Thymus (tissue), 11 donors: ENCODE data around the gene CASK. TPM values are rescaled to one million over a fixed set of nuclear protein-coding genes. Genes with fewer than 3 reads are reported as not detected.

Experiments used
- DNase-seq, 9 donors: peaks; one replicate each; pipeline ENCODE4 v3.0.0-alpha.2; 2013; ENCODE audit warnings: low spot score in 9 of 9, low read depth in 6 of 9, missing footprints in 1 of 9
- H3K27ac ChIP-seq, 2 donors: one replicate each; pipeline ENCODE4 v1.5.1; 2013; ENCODE audit warnings: control low read depth in 1 of 2, low read depth in 1 of 2, low read length in 1 of 2, mild to moderate bottlenecking in 1 of 2, moderate library complexity in 1 of 2
- H3K27me3 ChIP-seq, 2 donors: one replicate each; pipeline ENCODE4 v1.5.1; 2013; ENCODE audit warnings: low read length in 1 of 2; ENCODE audit not compliant: control insufficient read depth in 2 of 2, insufficient read depth in 1 of 2
- H3K36me3 ChIP-seq, 2 donors: one replicate each; pipeline ENCODE4 v1.5.1; 2013; ENCODE audit warnings: low read length in 1 of 2, mild to moderate bottlenecking in 1 of 2, moderate library complexity in 1 of 2; ENCODE audit not compliant: control insufficient read depth in 2 of 2, insufficient read depth in 2 of 2
- H3K4me1 ChIP-seq, 2 donors: one replicate each; pipeline ENCODE4 v1.5.1; 2013; ENCODE audit warnings: low read length in 2 of 2; ENCODE audit not compliant: control insufficient read depth in 2 of 2, insufficient read depth in 2 of 2
- H3K4me3 ChIP-seq, 2 donors: one replicate each; pipeline ENCODE4 v1.5.1; 2013; ENCODE audit warnings: low read length in 2 of 2, control low read depth in 1 of 2, mild to moderate bottlenecking in 1 of 2
- H3K9me3 ChIP-seq, 2 donors: one replicate each; pipeline ENCODE4 v1.5.1; 2013; ENCODE audit warnings: low read length in 1 of 2, mild to moderate bottlenecking in 1 of 2; ENCODE audit not compliant: control insufficient read depth in 2 of 2, insufficient read depth in 1 of 2
- WGBS: extraction: QIAGEN DNeasy Blood & Tissue Kit; methylation state at CpG from one replicate; pipeline ENCODE4 v1.1.7; 2013; 5-methylcytosine and 5-hydroxymethylcytosine counted together
- polyA plus RNA-seq: library from polyadenylated mRNA; stranded (reverse); fragments of 200-250 nt; gene quantifications from one replicate; pipeline ENCODE4 v1.2.3, GENCODE V29; 2013
- total RNA-seq: library from RNA; stranded (reverse); fragments of 120-200 nt; gene quantifications from one replicate; pipeline ENCODE4 v1.2.4, GENCODE V29; 2013
- donor health status: healthy.

The CASK gene
- total and polyA plus RNA-seq, 2 donors = 15.7 to 21.0 TPM

GRCh38 chrX:41827886-41828285 lies 95.5 kb downstream of the CASK start:
- no peak overlapping the region for H3K4me3 ChIP-seq
- no peaks in the 10 kb centered on the region for H3K36me3 ChIP-seq
- H3K27ac ChIP-seq = no peak overlapping the region
- H3K9me3 ChIP-seq = no peaks in the 10 kb centered on the region
- H3K27me3 ChIP-seq = no peaks in the 10 kb centered on the region
- peaks cover 2 to 3% of the 10 kb centered on the region in 2 donors for H3K4me1 ChIP-seq
- DNase-seq = no peak

GRCh38 chrX:41825796-41826195 lies 97.6 kb downstream of the CASK start:
- H3K4me1 ChIP-seq = peaks cover 0 to 4% of the 10 kb centered on the region in 2 donors
- no peak overlapping the region for H3K4me3 ChIP-seq
- WGBS = 97% methylated on average over 2 of the region's 2 CpGs
- no peak overlapping the region for H3K27ac ChIP-seq
- H3K9me3 ChIP-seq = no peaks in the 10 kb centered on the region
- no peak for DNase-seq
- no peaks in the 10 kb centered on the region for H3K27me3 ChIP-seq
- no peaks in the 10 kb centered on the region for H3K36me3 ChIP-seq

DNA sequence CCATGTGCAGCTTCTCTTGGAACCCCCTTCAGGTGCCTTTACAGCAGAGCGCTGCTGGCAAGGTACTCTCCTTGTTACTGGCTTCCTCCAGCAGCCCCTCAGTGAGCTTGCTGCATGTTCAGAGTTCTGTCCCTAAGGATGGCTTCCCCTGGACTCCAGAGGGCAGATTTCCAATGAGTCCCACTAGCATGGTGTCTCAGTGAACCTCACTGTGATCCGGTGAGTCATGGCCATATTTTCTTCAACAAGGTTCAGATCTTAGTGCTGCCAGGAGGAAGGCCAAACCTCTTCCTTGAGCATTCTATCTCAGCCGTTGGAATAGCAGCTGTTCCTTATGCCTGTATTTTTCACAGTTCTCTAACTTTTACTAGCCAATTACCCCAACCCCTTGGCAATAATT lies 98.8 kb downstream of the CASK start:
- DNase-seq = no peak
- Histone ChIP-seq H3K4me3 (no peak overlapping the region), H3K36me3 (no peaks in the 10 kb centered on the region), H3K27ac (no peak overlapping the region), H3K9me3 (no peaks in the 10 kb centered on the region), H3K4me1 (peaks cover 0 to 4% of the 10 kb centered on the region in 2 donors), H3K27me3 (no peaks in the 10 kb centered on the region)
- WGBS = 93% methylated on average over 3 of the region's 3 CpGs

DNA sequence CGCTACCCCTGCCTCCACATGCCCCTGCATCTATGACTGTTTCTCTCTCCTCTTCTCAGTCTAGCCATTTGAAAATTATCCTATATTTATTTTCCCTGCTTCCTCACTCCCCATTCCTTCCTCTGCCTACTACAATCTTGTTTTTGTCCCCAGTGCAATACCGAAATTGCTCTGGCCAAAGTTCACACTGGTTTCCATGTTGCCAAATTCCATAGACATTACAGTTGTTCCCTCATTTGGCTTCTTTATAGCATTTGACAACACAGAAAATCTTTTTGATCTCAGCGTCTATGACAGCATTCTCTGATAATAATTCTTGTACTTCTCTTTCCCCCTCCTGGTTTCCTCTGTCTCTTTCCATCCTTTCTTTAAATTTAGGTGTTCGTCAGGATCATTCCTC lies 100.0 kb downstream of the CASK start:
- no peaks in the 10 kb centered on the region for H3K9me3 ChIP-seq
- H3K27ac ChIP-seq = no peak overlapping the region
- no peak for DNase-seq
- WGBS = 96% methylated on average over 4 of the region's 4 CpGs
- H3K36me3 ChIP-seq = no peaks in the 10 kb centered on the region
- no peak overlapping the region for H3K4me3 ChIP-seq
- H3K4me1 ChIP-seq = peaks cover 0 to 4% of the 10 kb centered on the region in 2 donors
- H3K27me3 ChIP-seq = no peaks in the 10 kb centered on the region

DNA sequence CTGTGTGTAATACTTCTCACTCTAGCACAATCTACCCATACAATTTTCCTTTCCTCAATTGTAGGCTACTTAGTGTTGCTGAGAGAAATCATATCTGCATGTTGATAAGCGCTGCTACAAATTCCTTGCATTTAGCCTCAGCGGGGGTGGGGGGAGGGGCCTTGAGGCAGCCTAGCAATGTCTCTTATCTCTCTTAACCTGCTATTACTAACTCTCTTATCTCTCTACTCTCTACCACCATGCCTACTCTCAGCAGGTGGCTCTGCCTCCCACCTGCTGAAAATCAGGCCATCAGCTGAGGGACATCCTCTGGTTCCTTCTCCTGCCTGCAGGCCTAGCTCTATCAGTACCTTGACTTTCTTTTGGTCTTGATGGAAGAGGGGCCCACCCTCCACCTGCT lies 100.5 kb downstream of the CASK start:
- Histone ChIP-seq H3K27me3 (no peaks in the 10 kb centered on the region), H3K4me1 (peaks cover 0 to 4% of the 10 kb centered on the region in 2 donors), H3K27ac (no peak overlapping the region), H3K36me3 (no peaks in the 10 kb centered on the region), H3K4me3 (no peak overlapping the region), H3K9me3 (no peaks in the 10 kb centered on the region)
- peak in 4 of 9 donors; percentile 2 to 11 (median 8) for DNase-seq
- WGBS = 100% methylated on average over 2 of the region's 2 CpGs

DNA sequence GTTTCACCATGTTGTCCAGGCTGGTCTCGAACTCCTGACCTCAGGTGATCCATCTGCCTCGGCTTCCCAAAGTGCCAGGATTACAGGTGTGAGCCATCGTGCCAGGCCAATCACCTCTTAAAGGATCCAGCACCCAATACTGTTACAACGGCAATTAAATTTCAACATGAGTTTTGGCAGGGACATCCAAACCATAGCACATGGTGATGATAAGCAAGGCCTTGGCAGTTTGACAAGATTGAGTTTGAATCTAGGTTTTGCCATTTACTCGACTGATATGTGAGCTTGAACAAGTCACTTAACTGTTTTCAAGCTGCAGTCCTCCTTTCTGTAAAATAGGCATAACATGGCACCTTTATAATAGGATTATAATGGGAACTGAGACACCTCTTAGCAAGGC lies 115.3 kb downstream of the CASK start:
- H3K4me3 ChIP-seq = no peak overlapping the region
- H3K36me3 ChIP-seq = no peaks in the 10 kb centered on the region
- over 99% methylated on average over 5 of the region's 5 CpGs for WGBS
- DNase-seq = no peak
- H3K9me3 ChIP-seq = peaks cover 0 to 11% of the 10 kb centered on the region in 2 donors
- H3K4me1 ChIP-seq = no peaks in the 10 kb centered on the region
- H3K27ac ChIP-seq = no peak overlapping the region
- H3K27me3 ChIP-seq = no peaks in the 10 kb centered on the region

DNA sequence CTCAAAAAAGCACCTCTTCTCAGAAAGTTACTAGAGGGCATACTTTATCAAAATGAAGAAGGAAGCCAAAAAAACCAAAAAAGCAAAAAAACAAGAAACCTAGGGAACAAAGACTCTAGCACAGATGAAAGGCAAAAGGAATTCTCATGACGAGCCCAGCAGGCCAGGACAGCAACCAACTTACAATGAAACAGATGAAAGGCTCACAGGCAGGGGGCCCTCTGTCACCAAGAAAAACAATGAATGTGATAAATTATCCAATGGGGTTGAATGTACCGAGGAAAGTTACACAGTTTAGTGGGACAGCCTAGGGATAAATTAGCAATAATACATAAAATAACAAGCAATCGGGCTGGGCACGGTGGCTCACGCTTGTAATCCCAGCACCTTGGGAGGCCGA lies 120.4 kb downstream of the CASK start:
- H3K27me3 ChIP-seq = no peaks in the 10 kb centered on the region
- DNase-seq = no peak
- H3K27ac ChIP-seq = no peak overlapping the region
- H3K4me3 ChIP-seq = no peak overlapping the region
- peaks cover 0 to 8% of the 10 kb centered on the region in 2 donors for H3K4me1 ChIP-seq
- 83% methylated on average over 6 of the region's 6 CpGs for WGBS
- H3K36me3 ChIP-seq = no peaks in the 10 kb centered on the region
- peaks cover 0 to 14% of the 10 kb centered on the region in 2 donors for H3K9me3 ChIP-seq

GRCh38 chrX:41799661-41800060 lies 123.7 kb downstream of the CASK start:
- Histone ChIP-seq H3K36me3 (no peaks in the 10 kb centered on the region), H3K4me1 (peaks cover 3 to 20% of the 10 kb centered on the region in 2 donors), H3K9me3 (peaks cover 0 to 14% of the 10 kb centered on the region in 2 donors), H3K4me3 (no peak overlapping the region), H3K27ac (peak overlapping the region; percentile 5 to 74), H3K27me3 (no peaks in the 10 kb centered on the region)
- WGBS = 92% methylated on average over 6 of the region's 6 CpGs
- no peak for DNase-seq

DNA sequence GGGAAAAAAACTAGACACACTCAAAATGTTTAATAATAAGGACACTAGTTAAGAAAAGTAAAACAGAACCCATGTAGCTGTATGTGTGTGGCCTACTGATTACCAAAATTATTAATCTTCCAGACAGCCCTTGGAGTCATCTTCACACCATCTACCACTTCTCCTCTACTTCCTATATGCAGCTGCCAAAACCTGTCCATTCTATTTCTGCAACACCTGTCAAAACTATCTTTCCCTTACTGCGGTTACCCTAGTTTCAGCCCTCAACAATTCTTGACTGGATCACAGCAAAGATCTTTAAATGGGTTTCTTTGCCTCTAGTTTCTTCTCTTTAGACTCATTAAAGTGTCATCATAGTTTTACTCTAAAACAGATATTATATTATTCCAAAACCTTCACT lies 126.8 kb downstream of the CASK start:
- DNase-seq = peak in 1 of 9 donors; percentile 46
- Histone ChIP-seq H3K4me3 (no peak overlapping the region), H3K9me3 (peaks cover 0 to 6% of the 10 kb centered on the region in 2 donors)

DNA sequence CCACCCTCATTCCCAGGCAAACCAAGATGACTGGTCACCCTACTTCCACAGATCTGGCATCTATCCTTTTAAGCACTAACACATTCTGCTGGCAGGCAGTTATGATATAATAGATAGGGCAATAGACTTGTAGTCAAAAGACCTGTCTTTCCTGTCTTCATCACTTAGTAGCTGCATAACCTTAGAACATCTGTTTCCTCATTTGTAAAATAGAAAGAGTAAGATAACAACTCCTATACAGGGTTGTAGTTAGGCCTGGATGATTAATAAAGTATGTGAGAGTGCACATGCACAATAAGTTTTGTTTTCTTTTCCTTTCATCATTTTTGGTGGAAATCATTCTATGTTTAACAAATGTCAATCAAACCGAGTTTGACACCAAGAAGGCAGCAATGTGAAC lies 127.3 kb downstream of the CASK start:
- peaks cover 3 to 20% of the 10 kb centered on the region in 2 donors for H3K4me1 ChIP-seq
- no peaks in the 10 kb centered on the region for H3K27me3 ChIP-seq
- H3K9me3 ChIP-seq = peaks cover 0 to under 1% of the 10 kb centered on the region in 2 donors
- no peak for DNase-seq
- no peak overlapping the region for H3K4me3 ChIP-seq
- no peaks in the 10 kb centered on the region for H3K36me3 ChIP-seq
- peak overlapping the region in 1 of 2 donors; percentile 74 for H3K27ac ChIP-seq
- 88% methylated on average over 1 of the region's 1 CpG for WGBS

More for the DNA sequence above, 126.8 kb downstream of the CASK start:
- H3K36me3 ChIP-seq = no peaks in the 10 kb centered on the region
- peaks cover 3 to 20% of the 10 kb centered on the region in 2 donors for H3K4me1 ChIP-seq
- peak overlapping the region in 1 of 2 donors; percentile 74 for H3K27ac ChIP-seq
- H3K27me3 ChIP-seq = no peaks in the 10 kb centered on the region
- WGBS = 82% methylated on average over 1 of the region's 1 CpG
